Trophoblast cell (in vitro differentiated cells and primary cell): Measurements from ENCODE around the gene CD177.
"Not testable (repeated sequence)": the region's sequence is repeated elsewhere in the genome, so short reads cannot be mapped to it uniquely, and the experiment has no call there.

Source experiments
- DNase-seq, 2 donors: peaks; one replicate each; pipeline ENCODE4 v3.0.0-alpha.2; 2016
- H2AFZ ChIP-seq: 2 replicates; pipeline ENCODE4 v1.6.1; 2013; ENCODE audit warnings: low read length, moderate library complexity, mild to moderate bottlenecking; ENCODE audit not compliant: insufficient read depth, poor library complexity
- H2AK5ac ChIP-seq: 2 replicates; pipeline ENCODE4 v1.6.1; 2013; ENCODE audit warnings: mild to moderate bottlenecking, low read length
- H2BK120ac ChIP-seq: 2 replicates; pipeline ENCODE4 v1.6.1; 2013; ENCODE audit warnings: low read length, mild to moderate bottlenecking, moderate library complexity; ENCODE audit not compliant: insufficient read depth, poor library complexity
- H2BK12ac ChIP-seq: 2 replicates; pipeline ENCODE4 v1.6.1; 2013; ENCODE audit warnings: mild to moderate bottlenecking, low read length, moderate library complexity
- H2BK5ac ChIP-seq: 2 replicates; pipeline ENCODE4 v1.6.1; 2013; ENCODE audit warnings: low read length, low read depth, moderate library complexity, mild to moderate bottlenecking; ENCODE audit not compliant: poor library complexity
- H3K14ac ChIP-seq: 2 replicates; pipeline ENCODE4 v1.6.1; 2013; ENCODE audit warnings: mild to moderate bottlenecking, low read length
- H3K18ac ChIP-seq: 2 replicates; pipeline ENCODE4 v1.6.1; 2013; ENCODE audit warnings: mild to moderate bottlenecking, low read length
- H3K23ac ChIP-seq: 2 replicates; pipeline ENCODE4 v1.6.1; 2013; ENCODE audit warnings: low read length
- H3K27ac ChIP-seq: 2 replicates; pipeline ENCODE4 v1.5.1; 2013; ENCODE audit warnings: low read depth, mild to moderate bottlenecking, inconsistent platforms, low read length, moderate library complexity
- H3K27me3 ChIP-seq: 2 replicates; pipeline ENCODE4 v1.6.1; 2013; ENCODE audit warnings: inconsistent platforms, mild to moderate bottlenecking, low read length, moderate library complexity; ENCODE audit not compliant: insufficient read depth
- H3K36me3 ChIP-seq, 2 experiments: 1 replicate in 1 of 2; 2 replicates in 1 of 2; pipeline ENCODE4 v1.6.1; 2013; ENCODE audit warnings: low read length in 2 of 2, mild to moderate bottlenecking in 2 of 2, moderate library complexity in 1 of 2; ENCODE audit not compliant: insufficient read depth in 2 of 2, control insufficient read depth in 1 of 2
- H3K4ac ChIP-seq: 2 replicates; pipeline ENCODE4 v1.6.1; 2013; ENCODE audit warnings: low read depth, mild to moderate bottlenecking, low read length, moderate library complexity
- H3K4me1 ChIP-seq, 2 experiments: 1 replicate in 1 of 2; 2 replicates in 1 of 2; pipeline ENCODE4 v1.6.1; 2013; ENCODE audit warnings: low read length in 2 of 2, mild to moderate bottlenecking in 2 of 2, moderate library complexity in 1 of 2; ENCODE audit not compliant: insufficient read depth in 2 of 2, control insufficient read depth in 1 of 2
- H3K4me2 ChIP-seq: 2 replicates; pipeline ENCODE4 v1.6.1; 2013; ENCODE audit warnings: inconsistent platforms, mild to moderate bottlenecking, low read length, moderate library complexity
- H3K4me3 ChIP-seq: 2 replicates; pipeline ENCODE4 v1.5.1; 2013; ENCODE audit warnings: mild to moderate bottlenecking, low read depth, low read length, inconsistent platforms
- H3K79me1 ChIP-seq: one replicate; pipeline ENCODE4 v1.6.1; 2013; ENCODE audit warnings: low read length
- H3K79me2 ChIP-seq: 2 replicates; pipeline ENCODE4 v1.6.1; 2013; ENCODE audit warnings: low read length, mild to moderate bottlenecking; ENCODE audit not compliant: control insufficient read depth, insufficient read depth, poor library complexity
- H3K9ac ChIP-seq: 2 replicates; pipeline ENCODE4 v1.6.1; 2013; ENCODE audit warnings: mild to moderate bottlenecking, low read length
- H3K9me3 ChIP-seq: 2 replicates; pipeline ENCODE4 v1.6.1; 2013; ENCODE audit warnings: low read depth, mild to moderate bottlenecking, control low read depth, inconsistent platforms, low read length; ENCODE audit not compliant: insufficient read depth
- H4K12ac ChIP-seq: 2 replicates; pipeline ENCODE4 v1.6.1; 2013; ENCODE audit warnings: low read depth, mild to moderate bottlenecking, low read length, moderate library complexity
- H4K8ac ChIP-seq: 2 replicates; pipeline ENCODE4 v1.6.1; 2013; ENCODE audit warnings: low read depth, mild to moderate bottlenecking, low read length, moderate library complexity
- H4K91ac ChIP-seq: one replicate; pipeline ENCODE4 v1.6.1; 2013; ENCODE audit warnings: low read depth, mild to moderate bottlenecking, low read length, moderate library complexity
- WGBS: extraction: QIAGEN DNeasy Blood & Tissue Kit; methylation state at CpG from one replicate; pipeline ENCODE4 v1.1.7; 2013; ENCODE audit warnings: missing lambda C conversion rate; ENCODE audit not compliant: insufficient read length, insufficient coverage; ENCODE audit errors: extremely low coverage; 5-methylcytosine and 5-hydroxymethylcytosine counted together

CD177 gene

GRCh38 chr19:43377624-43378023 is 24.1 kb downstream of the CD177 start:
- not testable (repeated sequence) for H3K23ac ChIP-seq, H2AFZ ChIP-seq, H2BK5ac ChIP-seq, H3K27me3 ChIP-seq, H3K4me2 ChIP-seq, DNase-seq, H3K4ac ChIP-seq, H3K79me1 ChIP-seq, H3K9ac ChIP-seq, H4K8ac ChIP-seq, H3K4me3 ChIP-seq, H4K12ac ChIP-seq, H3K79me2 ChIP-seq, H2BK12ac ChIP-seq, H3K27ac ChIP-seq, H3K18ac ChIP-seq, H3K36me3 ChIP-seq, H2BK120ac ChIP-seq, H3K9me3 ChIP-seq, H3K14ac ChIP-seq, H3K4me1 ChIP-seq, H2AK5ac ChIP-seq, H4K91ac ChIP-seq
- WGBS, result no CpG with 5 or more reads among the region's 3 CpGs

GRCh38 chr19:43380008-43380407 is 26.5 kb downstream of the CD177 start:
- Histone ChIP-seq H3K4me2 (no peak overlapping the region), H2AFZ (no peak overlapping the region), H3K27me3 (no peaks in the 10 kb centered on the region), H4K12ac (no peak overlapping the region), H3K23ac (no peak overlapping the region), H4K91ac (peak overlapping the region; percentile 19), H3K9ac (no peak overlapping the region), H2AK5ac (no peak overlapping the region), H2BK5ac (no peak overlapping the region), H3K4me3 (no peak overlapping the region), H3K4ac (no peak overlapping the region), H3K79me1 (peaks cover 2% of the 10 kb centered on the region), H3K9me3 (no peaks in the 10 kb centered on the region), H3K36me3 (no peaks in the 10 kb centered on the region), H3K79me2 (no peaks in the 10 kb centered on the region), H2BK120ac (no peak overlapping the region), H2BK12ac (no peak overlapping the region), H4K8ac (no peak overlapping the region), H3K14ac (no peak overlapping the region), H3K4me1 (peaks cover 3 to 9% of the 10 kb centered on the region in 2 experiments), H3K27ac (no peak overlapping the region), H3K18ac (no peak overlapping the region)
- no CpG with 5 or more reads among the region's 14 CpGs for WGBS
- DNase-seq, result no peak

GRCh38 chr19:43380771-43381386 is 27.4 kb downstream of the CD177 start:
- H3K23ac ChIP-seq, result no peak overlapping the region
- H2BK5ac ChIP-seq, result peak overlapping the region; percentile 36
- H2BK120ac ChIP-seq, result no peak overlapping the region
- peaks cover 3 to 9% of the 10 kb centered on the region in 2 experiments for H3K4me1 ChIP-seq
- H3K4me3 ChIP-seq, result no peak overlapping the region
- H3K4me2 ChIP-seq, result no peak overlapping the region
- no CpG with 5 or more reads among the region's 4 CpGs for WGBS
- no peak for DNase-seq
- no peaks in the 10 kb centered on the region for H3K27me3 ChIP-seq
- no peak overlapping the region for H3K4ac ChIP-seq
- H4K12ac ChIP-seq, result no peak overlapping the region
- no peaks in the 10 kb centered on the region for H3K36me3 ChIP-seq
- no peaks in the 10 kb centered on the region for H3K9me3 ChIP-seq
- H3K9ac ChIP-seq, result no peak overlapping the region
- no peaks in the 10 kb centered on the region for H3K79me2 ChIP-seq
- peak overlapping the region; percentile 66 for H3K27ac ChIP-seq
- no peak overlapping the region for H4K8ac ChIP-seq
- no peak overlapping the region for H2BK12ac ChIP-seq
- H3K14ac ChIP-seq, result no peak overlapping the region
- H3K18ac ChIP-seq, result no peak overlapping the region
- no peak overlapping the region for H2AFZ ChIP-seq
- no peak overlapping the region for H2AK5ac ChIP-seq
- peak overlapping the region; percentile 83 for H4K91ac ChIP-seq
- H3K79me1 ChIP-seq, result peaks cover 2% of the 10 kb centered on the region

- not testable (repeated sequence) for DNase-seq, H3K9me3 ChIP-seq, H2BK120ac ChIP-seq, H3K4me3 ChIP-seq, H2AFZ ChIP-seq, H3K4ac ChIP-seq, H3K4me2 ChIP-seq, H2AK5ac ChIP-seq, H3K9ac ChIP-seq, H3K79me2 ChIP-seq, H2BK12ac ChIP-seq, H3K79me1 ChIP-seq, H3K27ac ChIP-seq, H3K23ac ChIP-seq, H3K4me1 ChIP-seq, H3K36me3 ChIP-seq, H4K91ac ChIP-seq, H4K8ac ChIP-seq, H3K14ac ChIP-seq, H3K27me3 ChIP-seq, H3K18ac ChIP-seq, H2BK5ac ChIP-seq, H4K12ac ChIP-seq
- no CpG with 5 or more reads among the region's 12 CpGs for WGBS
Measured at GRCh38 chr19:43382586-43383216, 29.2 kb downstream of the CD177 start.
